ENCODE data around the gene CRIP3.
A peak's percentile ranks its signal among the peaks of the same experiment; 100 is the strongest.
"Not testable (repeated sequence)": the region's sequence is repeated elsewhere in the genome, so short reads cannot be mapped to it uniquely, and the experiment has no call there.

CRIP3 gene

GRCh38 chr6:43308101-43308989 is at the start of gene CRIP3:
Gene CRIP3, minus strand, starts transcription at chr6:43308826. Its CDS starts 34 bp downstream, at chr6:43308792.
- DNase-seq, result peak; percentile 53

GRCh38 chr6:43355862-43356590 is 47.4 kb upstream of the CRIP3 start:
- DNase-seq, result no peak

- not testable (repeated sequence) for DNase-seq
These were observed 43.3 kb upstream of the CRIP3 start for GRCh38 chr6:43351951-43352350.

GRCh38 chr6:43347444-43347843 is 38.8 kb upstream of the CRIP3 start:
- no peak for DNase-seq

- no peak for DNase-seq
These were observed 38.4 kb upstream of the CRIP3 start for GRCh38 chr6:43347021-43347420.

GRCh38 chr6:43346243-43346642 is 37.6 kb upstream of the CRIP3 start:
- not testable (repeated sequence) for DNase-seq

GRCh38 chr6:43339168-43339567 is 30.5 kb upstream of the CRIP3 start:
- DNase-seq, result no peak

- DNase-seq, result no peak
These were observed 29.6 kb upstream of the CRIP3 start for GRCh38 chr6:43338243-43338642.

GRCh38 chr6:43336382-43336781 is 27.8 kb upstream of the CRIP3 start:
- no peak for DNase-seq

GRCh38 chr6:43335469-43335868 is 26.8 kb upstream of the CRIP3 start:
- DNase-seq, result no peak

- peak; percentile 14 for DNase-seq
These were observed 26.0 kb upstream of the CRIP3 start for GRCh38 chr6:43334466-43335095.

- peak; percentile 8 for DNase-seq
These were observed 23.3 kb upstream of the CRIP3 start for GRCh38 chr6:43331891-43332290.

- no peak for DNase-seq
These were observed 22.8 kb upstream of the CRIP3 start for GRCh38 chr6:43331470-43331869.

GRCh38 chr6:43328528-43328927 is 19.9 kb upstream of the CRIP3 start:
- DNase-seq, result no peak

- no peak for DNase-seq
These were observed 17.2 kb upstream of the CRIP3 start for GRCh38 chr6:43325876-43326275.

- DNase-seq, result no peak
These were observed 9.4 kb upstream of the CRIP3 start for GRCh38 chr6:43318011-43318410.

- DNase-seq, result no peak
These were observed 5.2 kb upstream of the CRIP3 start for GRCh38 chr6:43313813-43314212.

- no peak for DNase-seq
These were observed 3.0 kb upstream of the CRIP3 start for GRCh38 chr6:43311666-43312065.

GRCh38 chr6:43310624-43311023 is 2.0 kb upstream of the CRIP3 start:
- no peak for DNase-seq

GRCh38 chr6:43310134-43310533 is 1.5 kb upstream of the CRIP3 start:
- DNase-seq, result no peak

- DNase-seq, result no peak
These were observed 408 bp upstream of the CRIP3 start for GRCh38 chr6:43308990-43309477.

- no peak for DNase-seq
These were observed 1.1 kb downstream of the CRIP3 start for GRCh38 chr6:43307451-43308100.

- no peak for DNase-seq
These were observed 2.5 kb downstream of the CRIP3 start for GRCh38 chr6:43306086-43306485.
